H9 (cell line): ENCODE data around the gene S100A7A. TPM values are rescaled to one million over a fixed set of nuclear protein-coding genes. Genes with fewer than 3 reads are reported as not detected.

ENCODE experiments used
- DNase-seq: peaks from one replicate; pipeline ENCODE4 v3.0.0-alpha.2; 2017
- H2AFZ ChIP-seq: one replicate; pipeline ENCODE4 v1.6.1; 2013; ENCODE audit warnings: mild to moderate bottlenecking, low read length, control low read depth, moderate library complexity
- H2AK5ac ChIP-seq: 2 replicates; pipeline ENCODE4 v1.6.1; 2013; ENCODE audit warnings: low read length, control low read depth, mixed read lengths; ENCODE audit not compliant: insufficient read length
- H2BK120ac ChIP-seq: one replicate; pipeline ENCODE4 v1.6.1; 2013; ENCODE audit warnings: low read depth, mild to moderate bottlenecking, low read length, control low read depth, inconsistent platforms; ENCODE audit not compliant: poor library complexity, severe bottlenecking
- H2BK12ac ChIP-seq: 2 replicates; pipeline ENCODE4 v1.6.1; 2013; ENCODE audit warnings: low read length, control low read depth, mixed read lengths, low read depth; ENCODE audit not compliant: insufficient read length
- H2BK15ac ChIP-seq: 2 replicates; pipeline ENCODE4 v1.6.1; 2013; ENCODE audit warnings: low read depth, low read length, control low read depth
- H2BK20ac ChIP-seq: one replicate; pipeline ENCODE4 v1.6.1; 2013; ENCODE audit warnings: low read depth, mild to moderate bottlenecking, low read length, control low read depth, inconsistent platforms; ENCODE audit not compliant: poor library complexity, severe bottlenecking
- H2BK5ac ChIP-seq: 2 replicates; pipeline ENCODE4 v1.6.1; 2013; ENCODE audit warnings: low read length, control low read depth, mixed read lengths; ENCODE audit not compliant: insufficient read length
- H3K14ac ChIP-seq: 2 replicates; pipeline ENCODE4 v1.6.1; 2013; ENCODE audit warnings: low read length, control low read depth; ENCODE audit not compliant: insufficient read depth
- H3K18ac ChIP-seq: 2 replicates; pipeline ENCODE4 v1.6.1; 2013; ENCODE audit warnings: low read depth, mild to moderate bottlenecking, mixed read lengths, low read length, control low read depth; ENCODE audit not compliant: insufficient read length
- H3K23ac ChIP-seq: 2 replicates; pipeline ENCODE4 v1.6.1; 2013; ENCODE audit warnings: low read length, control low read depth, mixed read lengths, low read depth; ENCODE audit not compliant: insufficient read length
- H3K23me2 ChIP-seq: 2 replicates; pipeline ENCODE4 v1.6.1; 2013; ENCODE audit warnings: low read depth, mild to moderate bottlenecking, mixed read lengths, low read length, control low read depth; ENCODE audit not compliant: insufficient read length, poor library complexity, severe bottlenecking
- H3K27ac ChIP-seq: 2 replicates; pipeline ENCODE4 v1.5.1; 2013; ENCODE audit warnings: low read length, control low read depth, mixed read lengths, low read depth; ENCODE audit not compliant: insufficient read length
- H3K27me3 ChIP-seq: 2 replicates; pipeline ENCODE4 v1.6.1; 2013; ENCODE audit warnings: low read length, control low read depth, inconsistent platforms; ENCODE audit not compliant: insufficient read depth
- H3K4ac ChIP-seq: 2 replicates; pipeline ENCODE4 v1.6.1; 2013; ENCODE audit warnings: low read depth, mild to moderate bottlenecking, control low read depth, inconsistent platforms, low read length, moderate library complexity
- H3K4me1 ChIP-seq: 2 replicates; pipeline ENCODE4 v1.6.1; 2013; ENCODE audit warnings: low read length, control low read depth, inconsistent platforms; ENCODE audit not compliant: insufficient read depth
- H3K4me2 ChIP-seq: 2 replicates; pipeline ENCODE4 v1.6.1; 2013; ENCODE audit warnings: low read length, control low read depth, mixed read lengths; ENCODE audit not compliant: insufficient read length, insufficient read depth
- H3K56ac ChIP-seq: 2 replicates; pipeline ENCODE4 v1.6.1; 2013; ENCODE audit warnings: low read depth, mild to moderate bottlenecking, mixed read lengths, low read length, control low read depth; ENCODE audit not compliant: insufficient read length
- H3K79me1 ChIP-seq: 2 replicates; pipeline ENCODE4 v1.6.1; 2013; ENCODE audit warnings: low read depth, mild to moderate bottlenecking, moderate library complexity, low read length, control low read depth, inconsistent platforms; ENCODE audit not compliant: insufficient read depth, poor library complexity, severe bottlenecking
- H3K79me2 ChIP-seq: 2 replicates; pipeline ENCODE4 v1.6.1; 2013; ENCODE audit warnings: low read length, control low read depth, inconsistent platforms; ENCODE audit not compliant: insufficient read depth
- H3K9ac ChIP-seq: 2 replicates; pipeline ENCODE4 v1.6.1; 2013; ENCODE audit warnings: low read length, control low read depth, mixed read lengths; ENCODE audit not compliant: insufficient read length; ENCODE audit errors: extremely low read depth
- H3K9me3 ChIP-seq: one replicate; pipeline ENCODE4 v1.6.1; 2013; ENCODE audit warnings: low read depth, low read length, inconsistent platforms; ENCODE audit not compliant: control insufficient read depth
- H3T11ph ChIP-seq: one replicate; pipeline ENCODE4 v1.6.1; 2013; ENCODE audit warnings: mild to moderate bottlenecking, low read length, control low read depth, inconsistent platforms
- H4K20me1 ChIP-seq: one replicate; pipeline ENCODE4 v1.6.1; 2013; ENCODE audit not compliant: control insufficient read depth, insufficient read length, insufficient read depth
- H4K5ac ChIP-seq: 2 replicates; pipeline ENCODE4 v1.6.1; 2013; ENCODE audit warnings: low read depth, mild to moderate bottlenecking, mixed read lengths, low read length, control low read depth; ENCODE audit not compliant: insufficient read length
- H4K8ac ChIP-seq: replicated peaks from 2 replicates; pipeline ENCODE4 v1.6.1; 2013; ENCODE audit warnings: low read length, control low read depth, mixed read lengths, low read depth; ENCODE audit not compliant: insufficient read length
- H4K91ac ChIP-seq: 2 replicates; pipeline ENCODE4 v1.6.1; 2013; ENCODE audit warnings: low read depth, mild to moderate bottlenecking, moderate library complexity, mixed read lengths, low read length, control low read depth; ENCODE audit not compliant: insufficient read length
- H3K27ac Mint-ChIP-seq, 3 experiments: 2 replicates in 2 of 3; 3 replicates in 1 of 3; pipeline ENCODE4 v1.8.0; 2020 to 2021; ENCODE audit warnings: mixed read lengths in 3 of 3, mild to moderate bottlenecking in 1 of 3, moderate library complexity in 1 of 3
- H3K27me3 Mint-ChIP-seq: 2 replicates; pipeline ENCODE4 v1.8.0; 2021; ENCODE audit warnings: low read depth, mild to moderate bottlenecking, moderate library complexity, mixed read lengths
- H3K36me3 Mint-ChIP-seq, 3 experiments: 2 replicates in 2 of 3; 3 replicates in 1 of 3; pipeline ENCODE4 v1.8.0; 2020 to 2021; ENCODE audit warnings: low read depth in 3 of 3, mixed read lengths in 3 of 3; ENCODE audit not compliant: insufficient read depth in 1 of 3
- H3K4me1 Mint-ChIP-seq, 2 experiments: 2 replicates each; pipeline ENCODE4 v1.8.0; 2020; ENCODE audit warnings: mixed read lengths in 2 of 2
- H3K4me3 Mint-ChIP-seq, 2 experiments: 2 replicates in 1 of 2; 3 replicates in 1 of 2; pipeline ENCODE4 v1.8.0; 2020 to 2021; ENCODE audit warnings: mild to moderate bottlenecking in 2 of 2, mixed read lengths in 2 of 2, moderate library complexity in 1 of 2
- H3K9me3 Mint-ChIP-seq, 2 experiments: 2 replicates in 1 of 2; 3 replicates in 1 of 2; pipeline ENCODE4 v1.8.0; 2020; ENCODE audit warnings: mild to moderate bottlenecking in 2 of 2, mixed read lengths in 2 of 2, moderate library complexity in 1 of 2
- CTCF ChIP-seq: fragments of 200-600 bp; sonication (generic); conservative IDR thresholded peaks from 3 replicates; pipeline ENCODE4 v1.8.0; 2021; ENCODE audit warnings: antibody characterized with exemption, mild to moderate bottlenecking
- WGBS: extraction: QIAGEN DNeasy Blood & Tissue Kit; methylation state at CpG from one replicate; pipeline ENCODE4 v1.1.7; 2013; ENCODE audit warnings: missing lambda C conversion rate, low lambda C conversion rate, mixed read lengths; ENCODE audit not compliant: insufficient read length; ENCODE audit errors: extremely low coverage; 5-methylcytosine and 5-hydroxymethylcytosine counted together
- total RNA-seq: library from RNA; stranded (reverse); gene quantifications from 2 replicates; pipeline ENCODE4 v1.2.1, GENCODE V29; 2021

Gene S100A7A
- total RNA-seq, 1 experiment from 2014 or later: not detected

- no peak overlapping the region for H3K4ac ChIP-seq
- no peak overlapping the region for H2BK15ac ChIP-seq
- no peak overlapping the region for H2BK5ac ChIP-seq
- H2BK20ac ChIP-seq: no peak overlapping the region
- Mint-ChIP-seq H3K27ac (no peak overlapping the region), H3K9me3 (no peaks in the 10 kb centered on the region), H3K4me1 (no peaks in the 10 kb centered on the region), H3K36me3 (no peaks in the 10 kb centered on the region), H3K27me3 (peaks cover 6% of the 10 kb centered on the region), H3K4me3 (no peak overlapping the region)
- H4K5ac ChIP-seq: no peak overlapping the region
- TF ChIP-seq CTCF: no peak
- no peak overlapping the region for H3K56ac ChIP-seq
- no peak overlapping the region for H3K4me2 ChIP-seq
- H3K23me2 ChIP-seq: no peaks in the 10 kb centered on the region
- H3T11ph ChIP-seq: no peak overlapping the region
- no peak overlapping the region for H3K18ac ChIP-seq
- no peaks in the 10 kb centered on the region for H3K27me3 ChIP-seq
- no peak overlapping the region for H3K27ac ChIP-seq
- DNase-seq: no peak
- no peak overlapping the region for H2AFZ ChIP-seq
- no peaks in the 10 kb centered on the region for H4K20me1 ChIP-seq
- no peaks in the 10 kb centered on the region for H3K79me2 ChIP-seq
- no peak overlapping the region for H2AK5ac ChIP-seq
- H3K9me3 ChIP-seq: no peaks in the 10 kb centered on the region
- no peak overlapping the region for H2BK12ac ChIP-seq
- H3K14ac ChIP-seq: no peak overlapping the region
- no CpG with 5 or more reads among the region's 4 CpGs for WGBS
- H3K4me1 ChIP-seq: no peaks in the 10 kb centered on the region
- no peaks in the 10 kb centered on the region for H3K79me1 ChIP-seq
- no peak overlapping the region for H3K9ac ChIP-seq
- H4K91ac ChIP-seq: no peak overlapping the region
- no peak overlapping the region for H4K8ac ChIP-seq
- H2BK120ac ChIP-seq: no peak overlapping the region
- no peak overlapping the region for H3K23ac ChIP-seq
These were observed 20.9 kb downstream of the S100A7A start for GRCh38 chr1:153437236-153437635.
